ENCODE measurements around the gene TRAPPC4.
"Not testable (repeated sequence)": the region's sequence is repeated elsewhere in the genome, so short reads cannot be mapped to it uniquely, and the experiment has no call there.

Gene TRAPPC4

GRCh38 chr11:119014209-119014924, 4.2 kb upstream of the TRAPPC4 start:
- no peak for TF ChIP-seq CTCF (IDR thresholded peaks at IDR 0.05; ENCODE audit: insufficient read depth, low read depth, low read length, missing control alignments)
- no peak overlapping the region for H3K4me3 ChIP-seq (ENCODE audit: low read length)
- DNase-seq (ENCODE audit: low read depth), result no peak

- peak; percentile 28 for DNase-seq (ENCODE audit: low read depth)
- TF ChIP-seq CTCF (IDR thresholded peaks at IDR 0.05; ENCODE audit: insufficient read depth, low read depth, low read length, missing control alignments), result no peak
- H3K4me3 ChIP-seq (ENCODE audit: low read length), result no peak overlapping the region
These were observed 3.4 kb upstream of the TRAPPC4 start for GRCh38 chr11:119015054-119015611.

GRCh38 chr11:119016216-119017009, 2.2 kb upstream of the TRAPPC4 start:
- no peak for DNase-seq (ENCODE audit: low read depth)
- no peak for TF ChIP-seq CTCF (IDR thresholded peaks at IDR 0.05; ENCODE audit: insufficient read depth, low read depth, low read length, missing control alignments)
- peak overlapping the region; percentile 97 for H3K4me3 ChIP-seq (ENCODE audit: low read length)

- peak overlapping the region; percentile 97 for H3K4me3 ChIP-seq (ENCODE audit: low read length)
- DNase-seq (ENCODE audit: low read depth), result not testable (repeated sequence)
These were observed 1.2 kb upstream of the TRAPPC4 start for GRCh38 chr11:119017377-119017776.

- no peak for TF ChIP-seq CTCF (IDR thresholded peaks at IDR 0.05; ENCODE audit: insufficient read depth, low read depth, low read length, missing control alignments)
- no peak for DNase-seq (ENCODE audit: low read depth)
- peak overlapping the region; percentile 97 for H3K4me3 ChIP-seq (ENCODE audit: low read length)
These were observed 1.4 kb downstream of the TRAPPC4 start for GRCh38 chr11:119019996-119020395.

- TF ChIP-seq CTCF (IDR thresholded peaks at IDR 0.05; ENCODE audit: insufficient read depth, low read depth, low read length, missing control alignments), result no peak
- no peak overlapping the region for H3K4me3 ChIP-seq (ENCODE audit: low read length)
- DNase-seq (ENCODE audit: low read depth), result no peak
These were observed 3.1 kb downstream of the TRAPPC4 start for GRCh38 chr11:119021631-119022030.

- no peak for DNase-seq (ENCODE audit: low read depth)
These were observed 5.2 kb downstream of the TRAPPC4 start for GRCh38 chr11:119023741-119024140.

More at GRCh38 chr11:119023741-119024140, 5.2 kb downstream of the TRAPPC4 start:
- TF ChIP-seq CTCF (IDR thresholded peaks at IDR 0.05; ENCODE audit: insufficient read depth, low read depth, low read length, missing control alignments), result no peak
- H3K4me3 ChIP-seq (ENCODE audit: low read length), result no peak overlapping the region
